Measurements from ENCODE around the gene CRTC2. TPM values are rescaled to one million over a fixed set of nuclear protein-coding genes. Genes with fewer than 3 reads are reported as not detected.

The CRTC2 gene
- total and polyA plus RNA-seq, 2 of the 4 experiments (the other 2 are of a cell fraction): 2.7 to 20.1 TPM

GRCh38 chr1:153976819-153977249 lies 18.4 kb upstream of the CRTC2 start:
- Histone ChIP-seq H3K4me3 (ENCODE audit: insufficient read depth, low read depth, low read length) (peak overlapping the region; percentile 65), H3K27ac (ENCODE audit: insufficient read depth, low read length) (peak overlapping the region; percentile 60), H3K4me1 (ENCODE audit: control insufficient read depth, insufficient read depth, low read length) (no peaks in the 10 kb centered on the region; the same call in 1 of the 2 replicates), H4K91ac (ENCODE audit: insufficient read depth, low read depth, low read length) (peak overlapping the region; percentile 76), H3K27me3 (ENCODE audit: control insufficient read depth, insufficient read depth, low read length) (no peaks in the 10 kb centered on the region), H4K5ac (ENCODE audit: low read depth, low read length) (peak overlapping the region; percentile 62), H2AK9ac (replicated peaks; ENCODE audit: low read depth, low read length, poor library complexity) (peak overlapping the region; percentile 96), H3K9ac (ENCODE audit: low read depth, low read length) (peak overlapping the region; percentile 87), H2AFZ (replicated peaks; ENCODE audit: low read length, poor library complexity) (peak overlapping the region; percentile 96), H3K36me3 (ENCODE audit: control insufficient read depth, insufficient read depth, low read length) (peaks cover 29% of the 10 kb centered on the region), H3K9me3 (ENCODE audit: control insufficient read depth, insufficient read depth, low read length) (no peaks in the 10 kb centered on the region), H3K79me1 (ENCODE audit: low read depth in 1 of 2, low read length in 2 of 2) (peaks cover 17 to 41% of the 10 kb centered on the region in 2 experiments), H3K18ac (ENCODE audit: low read depth, low read length) (0 out of 2 replicates have a peak overlapping the region, but pooled peaks have one; percentile 18), H3K4me2 (ENCODE audit: low read depth, low read length) (peak overlapping the region; percentile 92), H3K56ac (ENCODE audit: extremely low read depth, insufficient read depth, low read length) (peak overlapping the region; percentile 45), H2BK20ac (ENCODE audit: low read depth, low read length) (no peak overlapping the region), H4K8ac (ENCODE audit: low read depth in 2 of 2, low read length in 2 of 2) (peak overlapping the region; percentile 51 to 81), H2BK15ac (ENCODE audit: low read depth, low read length) (no peak overlapping the region), H3K4ac (ENCODE audit: low read depth, low read length) (peak overlapping the region; percentile 95), H2AK5ac (ENCODE audit: low read depth, low read length) (peak overlapping the region; percentile 67), H3K14ac (replicated peaks; ENCODE audit: low read depth, low read length) (peak overlapping the region; percentile 98), H2BK5ac (ENCODE audit: low read depth, low read length, poor library complexity, severe bottlenecking) (peak overlapping the region; percentile 61), H4K20me1 (ENCODE audit: insufficient read depth, low read length) (no peaks in the 10 kb centered on the region), H2BK120ac (ENCODE audit: low read depth, low read length) (peak overlapping the region; percentile 9; the same call in 1 of the 2 replicates), H3K9me1 (ENCODE audit: insufficient read depth, low read length) (peaks cover 16% of the 10 kb centered on the region), H3K23ac (ENCODE audit: low read depth, low read length) (peak overlapping the region; percentile 91)
- POLR2A ChIA-PET (ENCODE audit: unreplicated experiment): interaction anchor here (0.9 to 1.0 kb wide), 2 partner anchors 9 to 13 kb away, joined by 3 read pairs; partner anchors contain the start of genes CREB3L4 and SLC39A1
- intact Hi-C loops (cut with micrococcal nuclease) (no loop called here), dilution Hi-C loops (cut with HindIII; ENCODE audit: low sequenced_read_pairs, unreplicated experiment) (no loop called here), in situ Hi-C loops (cut with MboI; ENCODE audit: low sequenced_read_pairs) (loop anchor here (10.0 kb wide), 1 partner anchor 302 kb away; the partner anchor contains the start of genes ILF2 and NPR1)
- WGBS, 2 experiments (ENCODE audit: extremely low coverage in 2 of 2, insufficient read length in 1 of 2): 20% methylated on average over 1 of the region's 16 CpGs; no CpG with 5 or more reads in 1 of the 2 experiments
- CTCF ChIA-PET: no interaction called here
- no TSS peak for BruUV-seq (replicated peaks)
- DNase-seq (no peak), ATAC-seq (ENCODE audit: low read depth) (peak; percentile 5)
- TF ChIP-seq, protein P1, sequence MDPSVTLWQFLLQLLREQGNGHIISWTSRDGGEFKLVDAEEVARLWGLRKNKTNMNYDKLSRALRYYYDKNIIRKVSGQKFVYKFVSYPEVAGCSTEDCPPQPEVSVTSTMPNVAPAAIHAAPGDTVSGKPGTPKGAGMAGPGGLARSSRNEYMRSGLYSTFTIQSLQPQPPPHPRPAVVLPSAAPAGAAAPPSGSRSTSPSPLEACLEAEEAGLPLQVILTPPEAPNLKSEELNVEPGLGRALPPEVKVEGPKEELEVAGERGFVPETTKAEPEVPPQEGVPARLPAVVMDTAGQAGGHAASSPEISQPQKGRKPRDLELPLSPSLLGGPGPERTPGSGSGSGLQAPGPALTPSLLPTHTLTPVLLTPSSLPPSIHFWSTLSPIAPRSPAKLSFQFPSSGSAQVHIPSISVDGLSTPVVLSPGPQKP (IDR thresholded peaks at IDR 0.05; ENCODE audit: borderline replicate concordance, low read depth, low read length): no peak

Data from IMR-90 (cell line).